Endodermal cell (in vitro differentiated cells): ENCODE results near the gene SERPINF2. TPM values are rescaled to one million over a fixed set of nuclear protein-coding genes. Genes with fewer than 3 reads are reported as not detected.

ENCODE experiments used
- DNase-seq: peaks from one replicate; pipeline ENCODE4 v3.0.0-alpha.2; 2017
- H3K27ac ChIP-seq: 2 replicates; pipeline ENCODE4 v1.5.1; 2013; ENCODE audit warnings: mild to moderate bottlenecking, low read depth, low read length, moderate library complexity
- H3K27me3 ChIP-seq: 2 replicates; pipeline ENCODE4 v1.6.1; 2013; ENCODE audit warnings: mild to moderate bottlenecking, low read length, moderate library complexity; ENCODE audit not compliant: insufficient read depth, control insufficient read depth, poor library complexity, severe bottlenecking
- H3K36me3 ChIP-seq: 2 replicates; pipeline ENCODE4 v1.7.0; 2013; ENCODE audit warnings: mild to moderate bottlenecking, low read length, moderate library complexity; ENCODE audit not compliant: control insufficient read depth, insufficient read depth
- H3K4me1 ChIP-seq: one replicate; pipeline ENCODE4 v1.7.0; 2013; ENCODE audit warnings: low read length; ENCODE audit not compliant: control insufficient read depth, insufficient read depth
- H3K4me3 ChIP-seq: 2 replicates; pipeline ENCODE4 v1.5.1; 2013; ENCODE audit warnings: mild to moderate bottlenecking, low read length, moderate library complexity
- H3K9ac ChIP-seq: 2 replicates; pipeline ENCODE4 v1.6.1; 2013; ENCODE audit warnings: mild to moderate bottlenecking, low read length, moderate library complexity; ENCODE audit not compliant: poor library complexity, severe bottlenecking; ENCODE audit errors: extremely low read depth
- H3K9me3 ChIP-seq: 2 replicates; pipeline ENCODE4 v1.6.1; 2013; ENCODE audit warnings: mild to moderate bottlenecking, low read length, moderate library complexity; ENCODE audit not compliant: control insufficient read depth
- H3K27ac Mint-ChIP-seq: 2 replicates; pipeline ENCODE4 v1.8.0; 2020; ENCODE audit warnings: mixed read lengths
- H3K27me3 Mint-ChIP-seq: 2 replicates; pipeline ENCODE4 v1.8.0; 2021; ENCODE audit warnings: mild to moderate bottlenecking, mixed read lengths; ENCODE audit not compliant: insufficient read depth
- H3K36me3 Mint-ChIP-seq: 2 replicates; pipeline ENCODE4 v1.8.0; 2020; ENCODE audit warnings: low read depth, mixed read lengths
- H3K4me1 Mint-ChIP-seq: 2 replicates; pipeline ENCODE4 v1.8.0; 2020; ENCODE audit warnings: mixed read lengths
- H3K4me3 Mint-ChIP-seq: 2 replicates; pipeline ENCODE4 v1.8.0; 2020; ENCODE audit warnings: mild to moderate bottlenecking, moderate library complexity, mixed read lengths
- H3K9me3 Mint-ChIP-seq: 2 replicates; pipeline ENCODE4 v1.8.0; 2020; ENCODE audit warnings: mild to moderate bottlenecking, mixed read lengths
- CTCF ChIP-seq: fragments of 200-600 bp; sonication (generic); conservative IDR thresholded peaks from 2 replicates; pipeline ENCODE4 v1.5.0; 2021; ENCODE audit warnings: antibody characterized with exemption, mild to moderate bottlenecking
- WGBS, 2 experiments: methylation state at CpG; one replicate each; pipeline versions ENCODE4 v1.1.5 to v1.1.7; 2013; ENCODE audit warnings: missing lambda C conversion rate in 2 of 2, mixed read lengths in 1 of 2; ENCODE audit not compliant: insufficient coverage in 1 of 2, insufficient read length in 1 of 2; 5-methylcytosine and 5-hydroxymethylcytosine counted together
- total RNA-seq, 2 donors: library from RNA; stranded (reverse); fragmentation: NEBNext Ultra II Directional in 1 of 2; extraction: Animal tissue kit (Norgen Biotek cat#: 25700) in 1 of 2; gene quantifications; 2 replicates in 1 of 2; 3 replicates in 1 of 2; pipeline ENCODE4 v1.2.1, GENCODE V29; 2021

The SERPINF2 gene
- total RNA-seq, 2 donors from 2014 or later = 0.86 to 1.8 TPM

- no peaks in the 10 kb centered on the region for H3K9me3 ChIP-seq
- peaks cover 15% of the 10 kb centered on the region for H3K4me1 ChIP-seq
- 0% methylated on average over 31 to 70 of the region's 70 CpGs for WGBS, 2 experiments
- peak overlapping the region; percentile 98 for H3K27ac ChIP-seq
- Mint-ChIP-seq H3K27me3 (no peaks in the 10 kb centered on the region), H3K4me1 (peaks cover 17% of the 10 kb centered on the region), H3K9me3 (no peaks in the 10 kb centered on the region), H3K27ac (peak overlapping the region; percentile 99), H3K36me3 (peaks cover 15% of the 10 kb centered on the region), H3K4me3 (peak overlapping the region; percentile 84)
- no peak for TF ChIP-seq CTCF
- H3K4me3 ChIP-seq = peak overlapping the region; percentile 93
- peak overlapping the region; percentile 98 for H3K9ac ChIP-seq
- H3K36me3 ChIP-seq = peaks cover 25% of the 10 kb centered on the region
- H3K27me3 ChIP-seq = no peaks in the 10 kb centered on the region
- DNase-seq = peak; percentile 100
These were observed 26.4 kb upstream of the SERPINF2 start for GRCh38 chr17:1716076-1716911.

- peaks cover 20% of the 10 kb centered on the region for H3K36me3 ChIP-seq
- no peaks in the 10 kb centered on the region for H3K9me3 ChIP-seq
- peak overlapping the region; percentile 98 for H3K27ac ChIP-seq
- TF ChIP-seq CTCF = no peak
- H3K4me1 ChIP-seq = peaks cover 15% of the 10 kb centered on the region
- Mint-ChIP-seq H3K4me1 (peaks cover 17% of the 10 kb centered on the region), H3K36me3 (peaks cover 10% of the 10 kb centered on the region), H3K4me3 (peak overlapping the region; percentile 84), H3K27ac (peak overlapping the region; percentile 99), H3K9me3 (no peaks in the 10 kb centered on the region), H3K27me3 (no peaks in the 10 kb centered on the region)
- H3K27me3 ChIP-seq = no peaks in the 10 kb centered on the region
- WGBS, 2 experiments = 0% methylated on average over 2 to 13 of the region's 13 CpGs
- H3K9ac ChIP-seq = peak overlapping the region; percentile 98
- DNase-seq = peak; percentile 100
- H3K4me3 ChIP-seq = peak overlapping the region; percentile 93
These were observed 25.6 kb upstream of the SERPINF2 start for GRCh38 chr17:1716912-1717695.

- peaks cover 16% of the 10 kb centered on the region for H3K4me1 Mint-ChIP-seq
- no peaks in the 10 kb centered on the region for H3K27me3 Mint-ChIP-seq
These were observed 24.1 kb upstream of the SERPINF2 start for GRCh38 chr17:1718362-1719165.

More at GRCh38 chr17:1718362-1719165, 24.1 kb upstream of the SERPINF2 start:
- WGBS, 2 experiments = 89 to 92% methylated on average over 15 to 19 of the region's 19 CpGs
- H3K9me3 ChIP-seq = no peaks in the 10 kb centered on the region
- DNase-seq = peak; percentile 43
- peaks cover 10% of the 10 kb centered on the region for H3K4me1 ChIP-seq
- Mint-ChIP-seq H3K27ac (peak overlapping the region; percentile 99), H3K9me3 (no peaks in the 10 kb centered on the region), H3K36me3 (peaks cover 2% of the 10 kb centered on the region), H3K4me3 (peak overlapping the region; percentile 84)
- H3K4me3 ChIP-seq = no peak overlapping the region
- no peak overlapping the region for H3K9ac ChIP-seq
- peaks cover 5% of the 10 kb centered on the region for H3K36me3 ChIP-seq
- TF ChIP-seq CTCF = no peak
- no peak overlapping the region for H3K27ac ChIP-seq
- H3K27me3 ChIP-seq = no peaks in the 10 kb centered on the region
